Bladder microvascular endothelial cell (primary cell): Measurements from ENCODE around the gene KRT80. TPM values are rescaled to one million over a fixed set of nuclear protein-coding genes. Genes with fewer than 3 reads are reported as not detected.

Experiments used
- total RNA-seq: library from RNA; depleted of rRNA; stranded (reverse); fragments of >200 nt; gene quantifications from 2 replicates; pipeline ENCODE4 v1.2.3, GENCODE V29; 2014

Gene KRT80
- total RNA-seq = 0.16 and 1.0 TPM in 2 replicates

DNA sequence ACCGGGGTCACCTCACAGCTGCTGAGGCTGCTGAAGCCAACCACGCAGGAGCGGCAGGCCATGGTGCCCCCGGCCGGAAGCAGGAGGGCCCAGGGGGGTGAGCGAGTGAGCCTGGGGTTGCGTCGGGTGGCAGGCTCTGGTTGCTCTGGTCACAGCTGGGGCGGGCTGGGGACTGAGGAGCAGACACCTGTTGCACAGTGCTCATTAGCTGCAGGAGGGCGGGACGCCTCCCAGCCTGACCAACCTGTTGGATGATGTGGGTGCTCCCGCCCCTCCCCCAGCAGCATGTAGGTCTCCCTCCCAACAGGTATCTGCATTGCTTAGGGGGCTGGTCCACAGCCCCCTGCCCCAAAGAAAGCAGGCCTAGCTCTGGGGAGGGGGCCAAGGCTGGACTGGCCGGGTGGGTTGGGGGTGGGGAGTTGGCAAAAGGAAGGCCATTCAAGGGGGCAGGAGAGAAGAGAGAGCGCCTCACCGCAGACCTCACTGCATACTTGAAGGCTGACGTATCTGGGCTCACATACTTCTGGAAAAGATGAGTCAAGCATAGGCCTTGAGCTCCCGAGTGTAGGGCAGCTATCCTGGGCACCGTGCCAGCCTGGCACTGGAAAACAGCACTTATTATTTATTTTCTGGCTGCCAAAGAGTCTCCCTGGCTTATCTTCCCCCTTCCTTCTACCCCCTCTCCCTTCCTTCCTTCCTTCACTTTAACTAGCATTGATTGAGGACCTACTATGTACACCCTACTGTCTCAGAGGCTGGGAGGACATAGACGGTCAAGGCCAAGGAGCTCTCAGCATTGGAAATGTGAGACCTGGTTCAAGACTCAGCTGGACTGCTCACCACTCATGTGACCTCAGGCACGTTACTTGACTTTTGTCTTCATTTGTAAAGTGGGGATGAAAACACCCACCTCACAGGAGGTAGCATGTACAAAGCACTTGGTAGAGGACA, at the start of gene KRT80:
KRT80 (minus strand) TSS at position 174 of the 951 bp plus-strand sequence; CDS start at position 62, 112 bp downstream.

DNA sequence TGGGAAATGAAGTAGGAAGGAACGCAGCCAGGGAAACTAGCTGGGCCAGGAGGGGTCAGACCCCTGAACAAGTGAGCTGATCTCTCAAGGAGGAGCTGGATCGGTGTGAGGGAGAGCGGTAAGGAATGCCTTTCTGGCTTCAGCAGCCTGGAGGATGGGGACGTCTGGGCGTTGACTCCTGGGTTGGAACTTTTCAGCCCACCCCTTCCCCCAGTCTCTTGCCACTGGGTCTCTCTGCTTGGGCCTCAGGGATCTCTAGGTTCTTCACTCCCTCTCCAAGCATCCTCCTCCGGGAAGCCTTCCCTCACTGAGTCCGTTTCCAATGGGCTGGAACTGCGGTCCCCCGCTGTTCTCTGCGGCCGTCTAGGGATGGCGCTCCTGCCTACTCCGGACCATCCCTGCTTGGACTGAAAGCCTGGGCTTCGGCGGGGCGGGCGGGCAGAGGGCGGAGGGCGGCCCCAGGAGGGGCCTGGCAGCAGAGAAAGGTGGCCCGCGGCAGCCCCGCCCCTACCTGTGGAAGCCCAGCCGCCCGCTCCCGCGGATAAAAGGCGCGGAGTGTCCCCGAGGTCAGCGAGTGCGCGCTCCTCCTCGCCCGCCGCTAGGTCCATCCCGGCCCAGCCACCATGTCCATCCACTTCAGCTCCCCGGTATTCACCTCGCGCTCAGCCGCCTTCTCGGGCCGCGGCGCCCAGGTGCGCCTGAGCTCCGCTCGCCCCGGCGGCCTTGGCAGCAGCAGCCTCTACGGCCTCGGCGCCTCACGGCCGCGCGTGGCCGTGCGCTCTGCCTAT, 41.1 kb upstream of the KRT80 start, which contains the start of gene KRT7:
KRT7 (plus strand) TSS at position 570 of the 788 bp plus-strand sequence; CDS start at position 624, 54 bp downstream.

Other genes with a start within 250 kb of the KRT80 start
- 8.1 and 18.4 TPM in 2 replicates for gene ACVR1B, start 240.3 kb downstream of the KRT80 start, total RNA-seq
- 32.1 and 46.0 TPM in 2 replicates for gene TAMALIN, start 185.1 kb downstream of the KRT80 start, total RNA-seq
- 0.49 and 0.94 TPM in 2 replicates for gene NR4A1, start 140.6 kb downstream of the KRT80 start, total RNA-seq
- gene ATG101, start 122.0 kb downstream of the KRT80 start, total RNA-seq = 70.1 and 82.4 TPM in 2 replicates
- under 0.01 and 0.13 TPM in 2 replicates for gene SMIM41, start 112.3 kb downstream of the KRT80 start, total RNA-seq
- 55.5 and 66.4 TPM in 2 replicates for gene KRT7, start 41.2 kb upstream of the KRT80 start, total RNA-seq
- 0.16 TPM in 1 of 2 replicates, not detected in the other for gene KRT86, start 82.6 kb upstream of the KRT80 start, total RNA-seq
- not detected in 2 replicates for gene KRT81, start 99.5 kb upstream of the KRT80 start, total RNA-seq
- gene KRT83, start 129.4 kb upstream of the KRT80 start, total RNA-seq = not detected in 2 replicates
- gene KRT85, start 175.5 kb upstream of the KRT80 start, total RNA-seq = not detected in 2 replicates
- not detected in 2 replicates for gene KRT84, start 193.6 kb upstream of the KRT80 start, total RNA-seq
- gene KRT82, start 214.3 kb upstream of the KRT80 start, total RNA-seq = not detected in 2 replicates
- not detected in 2 replicates for gene KRT75, start 242.4 kb upstream of the KRT80 start, total RNA-seq